Transverse colon (tissue), 4 donors: ENCODE measurements around the gene CSKMT. TPM values are rescaled to one million over a fixed set of nuclear protein-coding genes. Genes with fewer than 3 reads are reported as not detected.

ENCODE experiments used
- DNase-seq: peaks from one replicate; pipeline ENCODE4 v3.0.0-alpha.2; 2019
- H3K27ac ChIP-seq, 4 donors: fragments of 200-600 bp; sonication (generic); 2 replicates each; pipeline ENCODE4 v1.5.1; 2016 to 2018; ENCODE audit warnings: inconsistent platforms in 4 of 4
- H3K27me3 ChIP-seq: fragments of 200-600 bp; sonication (generic); 2 replicates; pipeline ENCODE4 v1.5.1; 2017; ENCODE audit warnings: inconsistent platforms
- H3K36me3 ChIP-seq, 4 donors: fragments of 200-600 bp; sonication (generic); 2 replicates each; pipeline ENCODE4 v1.5.1; 2017 to 2019; ENCODE audit warnings: inconsistent platforms in 4 of 4
- H3K4me1 ChIP-seq, 4 donors: fragments of 200-600 bp; sonication (generic); 2 replicates each; pipeline ENCODE4 v1.5.1; 2017 to 2020; ENCODE audit warnings: inconsistent platforms in 4 of 4
- H3K4me3 ChIP-seq, 4 donors: fragments of 200-600 bp; sonication (generic); 1 replicate in 1 of 4; 2 replicates in 3 of 4; pipeline versions ENCODE4 v1.5.1 to v1.6.1; 2017 to 2019; ENCODE audit warnings: inconsistent platforms in 4 of 4
- H3K9me3 ChIP-seq, 2 donors: fragments of 200-600 bp; sonication (generic); 2 replicates each; pipeline ENCODE4 v1.5.1; 2017 to 2019; ENCODE audit warnings: inconsistent platforms in 2 of 2
- EP300 ChIP-seq: sonication (generic); formaldehyde crosslinking; IDR thresholded peaks from one replicate; pipeline ENCODE4 v1.6.1; 2017; ENCODE audit warnings: antibody characterized with exemption, low read depth
- POLR2A ChIP-seq: fragments of 450-650 bp; IDR thresholded peaks from one replicate; pipeline ENCODE4 v1.6.1; 2016; ENCODE audit warnings: antibody characterized with exemption, mild to moderate bottlenecking, moderate library complexity
- POLR2AphosphoS5 ChIP-seq, 3 donors: sonication (generic); formaldehyde crosslinking; IDR thresholded peaks; one replicate each; pipeline ENCODE4 v1.6.1; 2016; ENCODE audit warnings: antibody characterized with exemption in 3 of 3
- WGBS, 2 donors: methylation state at CpG; one replicate each; pipeline ENCODE4 v1.1.5; 2018; ENCODE audit warnings: low coverage in 1 of 2; 5-methylcytosine and 5-hydroxymethylcytosine counted together
- in situ Hi-C, 4 donors: fragments of 200-750 bp; cut with MboI; loops; one replicate each; pipeline versions ENCODE4 v1.15.0 to v1.15.1; 2017; ENCODE audit warnings: low sequenced_read_pairs in 3 of 4, low pct_ligation_motif_present in 1 of 4, low pct_unique_long_range_greater_than_20kb in 1 of 4
- intact Hi-C: fragments of 100-400 bp; cut with DNase I; formaldehyde crosslinking; loops from one replicate; pipeline ENCODE4 v1.15.1; 2023; ENCODE audit warnings: low total_unique reads
- total RNA-seq, 4 donors: library from RNA; depleted of rRNA; stranded (reverse); fragments of >200 nt; gene quantifications; one replicate each; pipeline ENCODE4 v1.1.0, GENCODE V29; 2016
- TF ChIP-seq, protein P1 (sequence below), 5 experiments: fragments of 200-600 bp in 3 of 5; fragments of 450-650 bp in 2 of 5; sonication (generic) in 3 of 5; IDR thresholded peaks; 1 replicate in 2 of 5; 2 replicates in 3 of 5; pipeline ENCODE4 v1.5.1; 2016 to 2017; ENCODE audit warnings: antibody characterized with exemption in 5 of 5, inconsistent platforms in 3 of 5, mild to moderate bottlenecking in 2 of 5, moderate library complexity in 1 of 5

The CSKMT gene
- total RNA-seq, 4 donors from 2014 or later: 6.0 to 17.0 TPM; not detected in 2

DNA sequence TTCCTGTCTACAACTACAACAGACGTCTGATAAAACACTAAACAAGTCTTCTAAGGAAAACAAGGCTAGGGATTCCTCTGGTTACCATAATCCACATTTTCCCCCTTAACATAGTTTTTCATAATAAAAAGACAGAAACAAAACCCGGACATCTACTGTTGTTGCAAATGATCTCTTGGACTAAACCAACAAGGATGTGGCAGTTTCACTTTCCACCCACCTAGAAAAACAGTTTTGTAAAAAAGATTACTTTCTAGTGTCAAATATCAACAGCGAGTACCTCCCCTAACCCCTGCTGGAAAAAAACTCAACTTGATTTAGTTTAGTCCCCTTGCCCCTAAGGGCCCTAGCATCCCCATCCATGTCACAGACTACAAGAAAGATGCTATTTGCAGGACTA, 47.7 kb downstream of the CSKMT start:
- Histone ChIP-seq H3K27me3 (no peaks in the 10 kb centered on the region), H3K4me3 (no peak overlapping the region), H3K9me3 (no peaks in the 10 kb centered on the region), H3K27ac (peak overlapping the region; percentile 62 to 68 (median 66)), H3K36me3 (peaks cover 0 to 53% (median 11%) of the 10 kb centered on the region in 4 donors), H3K4me1 (peaks cover 14 to 46% (median 22%) of the 10 kb centered on the region in 4 donors)
- in situ Hi-C loops (no loop called here), intact Hi-C loops (no loop called here)
- WGBS, 2 donors: 26 to 39% methylated on average over 3 of the region's 3 CpGs
- TF ChIP-seq EP300 (no peak), POLR2AphosphoS5 (IDR thresholded peaks at IDR 0.05) (no peak), POLR2A (no peak)
- TF ChIP-seq, protein P1, sequence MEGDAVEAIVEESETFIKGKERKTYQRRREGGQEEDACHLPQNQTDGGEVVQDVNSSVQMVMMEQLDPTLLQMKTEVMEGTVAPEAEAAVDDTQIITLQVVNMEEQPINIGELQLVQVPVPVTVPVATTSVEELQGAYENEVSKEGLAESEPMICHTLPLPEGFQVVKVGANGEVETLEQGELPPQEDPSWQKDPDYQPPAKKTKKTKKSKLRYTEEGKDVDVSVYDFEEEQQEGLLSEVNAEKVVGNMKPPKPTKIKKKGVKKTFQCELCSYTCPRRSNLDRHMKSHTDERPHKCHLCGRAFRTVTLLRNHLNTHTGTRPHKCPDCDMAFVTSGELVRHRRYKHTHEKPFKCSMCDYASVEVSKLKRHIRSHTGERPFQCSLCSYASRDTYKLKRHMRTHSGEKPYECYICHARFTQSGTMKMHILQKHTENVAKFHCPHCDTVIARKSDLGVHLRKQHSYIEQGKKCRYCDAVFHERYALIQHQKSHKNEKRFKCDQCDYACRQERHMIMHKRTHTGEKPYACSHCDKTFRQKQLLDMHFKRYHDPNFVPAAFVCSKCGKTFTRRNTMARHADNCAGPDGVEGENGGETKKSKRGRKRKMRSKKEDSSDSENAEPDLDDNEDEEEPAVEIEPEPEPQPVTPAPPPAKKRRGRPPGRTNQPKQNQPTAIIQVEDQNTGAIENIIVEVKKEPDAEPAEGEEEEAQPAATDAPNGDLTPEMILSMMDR (IDR thresholded peaks at IDR 0.05): no peak
- DNase-seq: no peak

DNA sequence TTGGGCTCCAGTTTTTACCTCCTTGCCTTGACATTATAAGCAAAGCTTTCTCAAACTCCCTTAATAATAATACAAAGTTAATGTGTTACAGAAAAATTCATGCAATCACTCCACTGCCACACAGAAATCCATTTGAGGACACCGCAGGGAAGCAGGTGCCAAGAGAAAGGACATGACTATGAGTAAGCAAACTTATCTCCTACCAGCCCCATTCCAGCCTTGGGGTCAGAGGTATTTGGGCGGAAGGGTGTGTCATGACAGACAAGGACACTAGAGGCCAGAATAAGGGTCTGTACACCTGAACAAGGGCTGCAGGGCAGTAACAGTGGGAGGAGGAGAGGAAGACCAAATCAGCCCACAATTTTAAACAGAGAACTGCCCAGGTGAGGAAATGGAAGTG, 48.2 kb downstream of the CSKMT start:
- Histone ChIP-seq H3K9me3 (no peaks in the 10 kb centered on the region), H3K4me3 (no peak overlapping the region), H3K36me3 (peaks cover 0 to 54% (median 13%) of the 10 kb centered on the region in 4 donors), H3K4me1 (peaks cover 13 to 42% (median 21%) of the 10 kb centered on the region in 4 donors), H3K27ac (peak overlapping the region; percentile 62 to 68 (median 66)), H3K27me3 (no peaks in the 10 kb centered on the region)
- DNase-seq: peak; percentile 56
- WGBS, 2 donors: 13 to 54% methylated on average over 1 to 2 of the region's 2 CpGs
- TF ChIP-seq EP300 (no peak), POLR2A (no peak), POLR2AphosphoS5 (IDR thresholded peaks at IDR 0.05) (no peak)
- TF ChIP-seq, protein P1 (IDR thresholded peaks at IDR 0.05): peak in 1 of 5 experiments; percentile 16
- intact Hi-C loops: no loop called here
- in situ Hi-C loops: no loop called here

DNA sequence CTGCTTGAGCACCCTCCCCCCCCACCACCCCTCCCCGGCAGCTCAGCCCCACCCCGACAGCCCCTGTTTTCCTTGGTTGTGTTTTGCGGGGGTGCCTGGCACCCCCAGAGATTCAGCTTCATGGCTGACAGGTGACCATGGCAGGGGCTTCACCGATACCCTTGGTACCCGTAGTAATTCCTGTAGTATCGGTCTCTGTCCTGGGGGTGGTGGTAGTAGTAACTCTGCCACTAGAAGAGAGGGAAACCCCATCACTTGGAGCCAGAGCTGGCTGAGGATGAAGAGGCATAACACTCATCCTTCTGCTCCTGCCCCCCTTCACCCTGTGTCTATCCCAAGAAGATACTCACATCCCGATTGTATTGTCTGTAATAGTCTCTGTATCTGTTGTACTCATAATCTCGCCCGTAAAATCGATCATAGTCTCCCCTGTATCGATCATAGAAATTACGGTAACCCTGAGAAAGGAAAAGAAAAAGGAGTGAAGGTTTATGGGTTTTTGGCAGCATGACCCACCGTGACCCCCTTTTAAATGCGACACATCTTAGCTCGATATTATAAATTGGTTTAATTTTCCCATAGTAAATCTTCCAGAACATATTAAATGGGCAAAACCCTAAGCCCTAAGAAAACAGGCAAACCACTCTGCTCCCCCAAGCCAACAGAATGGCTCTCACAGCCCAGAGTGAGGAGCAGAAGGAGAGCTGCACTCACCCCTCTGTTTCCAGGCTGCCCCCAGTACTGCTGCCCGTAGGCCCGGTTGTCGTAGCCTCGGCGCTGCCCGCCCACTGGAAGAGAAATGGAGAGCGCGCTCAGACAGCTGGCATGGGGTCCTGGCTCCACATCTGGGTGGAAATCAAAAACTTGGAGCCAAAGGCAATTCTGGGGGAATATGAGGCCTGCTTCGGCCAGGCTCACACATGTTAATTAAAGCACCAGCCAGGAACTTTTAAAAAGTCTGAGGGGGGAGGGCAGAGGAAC, 50.3 kb downstream of the CSKMT start:
- in situ Hi-C loops: no loop called here
- TF ChIP-seq POLR2AphosphoS5 (IDR thresholded peaks at IDR 0.05): no peak
- no peak for TF ChIP-seq EP300
- TF ChIP-seq, protein P1 (IDR thresholded peaks at IDR 0.05): no peak
- H3K4me1 ChIP-seq: peaks cover 0 to 27% (median 7%) of the 10 kb centered on the region in 4 donors
- H3K36me3 ChIP-seq: peaks cover 0 to 73% (median 30%) of the 10 kb centered on the region in 4 donors
- no peaks in the 10 kb centered on the region for H3K27me3 ChIP-seq
- H3K27ac ChIP-seq: no peak overlapping the region
- 87 to 90% methylated on average over 13 to 24 of the region's 24 CpGs for WGBS, 2 donors
- H3K9me3 ChIP-seq: no peaks in the 10 kb centered on the region
- no peak for DNase-seq
- intact Hi-C loops: no loop called here
- no peak overlapping the region for H3K4me3 ChIP-seq

DNA sequence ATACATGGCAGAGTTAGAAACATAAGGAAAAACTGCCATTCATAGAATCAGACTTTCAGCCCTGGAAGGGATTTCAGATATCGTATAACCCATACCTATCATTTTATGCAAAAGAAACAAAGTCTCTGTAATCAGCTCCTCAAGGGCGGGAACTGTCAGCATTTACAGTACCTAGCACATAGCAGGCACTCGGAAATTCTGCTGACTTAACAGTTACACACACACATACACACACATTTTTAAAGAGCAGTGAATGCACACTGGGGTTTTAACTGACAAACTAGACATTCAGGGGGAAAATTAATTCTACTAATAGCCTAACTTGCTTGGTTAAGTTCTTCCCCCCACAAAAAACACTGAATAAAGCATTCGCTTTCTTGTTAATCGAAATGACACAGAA, 51.1 kb downstream of the CSKMT start:
- in situ Hi-C loops (no loop called here), intact Hi-C loops (no loop called here)
- TF ChIP-seq POLR2A (no peak), EP300 (no peak)
- Histone ChIP-seq H3K9me3 (no peaks in the 10 kb centered on the region), H3K27ac (no peak overlapping the region), H3K36me3 (peaks cover 0 to 77% (median 34%) of the 10 kb centered on the region in 4 donors), H3K4me1 (peaks cover 0 to 23% (median 5%) of the 10 kb centered on the region in 4 donors), H3K27me3 (no peaks in the 10 kb centered on the region), H3K4me3 (no peak overlapping the region)
- 79 to 91% methylated on average over 5 of the region's 5 CpGs for WGBS, 2 donors
- no peak for DNase-seq
